ENCODE results near the gene APMAP.

Gene APMAP

GRCh38 chr20:24995741-24996448 is 3.3 kb upstream of the APMAP start:
- Histone ChIP-seq H3K4me3 (ENCODE audit: low read depth, low read length) (no peak overlapping the region), H3K27ac (ENCODE audit: extremely low read depth, low read depth, low read length) (no peak overlapping the region), H3K36me3 (ENCODE audit: control insufficient read depth in 2 of 2, insufficient read depth in 1 of 2, low read length in 2 of 2) (no peaks in the 10 kb centered on the region), H3K4me1 (ENCODE audit: control insufficient read depth, insufficient read depth, low read length) (no peaks in the 10 kb centered on the region), H3K9me3 (ENCODE audit: control insufficient read depth, insufficient read depth, low read depth, low read length) (no peaks in the 10 kb centered on the region)
- CTCF ChIA-PET: interaction anchor here (0.5 to 4.3 kb wide), 14 partner anchors 8 to 1118 kb away, joined by 3 to 70 read pairs (median 4); partner anchors contain the start of gene ENTPD6
- POLR2A ChIA-PET: no interaction called here
- TF ChIP-seq PRDM10 (tag by site-specific recombination; IDR thresholded peaks at IDR 0.05) (peak; percentile 94), ZNF426 (tag by site-specific recombination; IDR thresholded peaks at IDR 0.05) (no peak), GLIS1 (tag by site-specific recombination; IDR thresholded peaks at IDR 0.05) (peak; percentile 84), ZIC2 (tag by site-specific recombination; IDR thresholded peaks at IDR 0.05) (peak; percentile 96)

- H3K4me1 ChIP-seq (ENCODE audit: control insufficient read depth, insufficient read depth, low read length): no peaks in the 10 kb centered on the region; the same call in none of the 2 replicates
- ChIA-PET CTCF (interaction anchor here (0.6 to 4.3 kb wide), 27 partner anchors 9 to 544 kb away, joined by 3 to 70 read pairs (median 4); no protein-coding TSS in a partner anchor), POLR2A (no interaction called here)
- H3K36me3 ChIP-seq (ENCODE audit: control insufficient read depth in 2 of 2, insufficient read depth in 1 of 2, low read length in 2 of 2): no peaks in the 10 kb centered on the region
- H3K27ac ChIP-seq (ENCODE audit: extremely low read depth, low read depth, low read length): no peak overlapping the region
- H3K4me3 ChIP-seq (ENCODE audit: low read depth, low read length): no peak overlapping the region
- H3K9me3 ChIP-seq (ENCODE audit: control insufficient read depth, insufficient read depth, low read depth, low read length): no peaks in the 10 kb centered on the region
- TF ChIP-seq ZSCAN30 (tag by site-specific recombination; IDR thresholded peaks at IDR 0.05) (0 out of 2 replicates have a peak, but pooled peaks have one; percentile 9), ZNF362 (tag by site-specific recombination; IDR thresholded peaks at IDR 0.05) (peak; percentile 70; the same call in 1 of the 2 replicates), ZNF654 (tag by site-specific recombination; IDR thresholded peaks at IDR 0.05; ENCODE audit: low read depth) (peak; percentile 97), CTCF (tag by site-specific recombination; IDR thresholded peaks at IDR 0.05) (peak; percentile 88), TSHZ1 (tag by site-specific recombination; IDR thresholded peaks at IDR 0.05; ENCODE audit: borderline replicate concordance) (peak; percentile 28; the same call in 1 of the 2 replicates), ZXDB (tag by site-specific recombination; IDR thresholded peaks at IDR 0.05) (0 out of 2 replicates have a peak, but pooled peaks have one; percentile 28), ZNF837 (tag by site-specific recombination; IDR thresholded peaks at IDR 0.05) (no peak), MEIS1 (CRISPR knock-in tag; IDR thresholded peaks at IDR 0.05; ENCODE audit: borderline replicate concordance) (peak; percentile 65; the same call in 1 of the 2 replicates), PRDM10 (tag by site-specific recombination; IDR thresholded peaks at IDR 0.05) (peak; percentile 80), KLF17 (tag by site-specific recombination; IDR thresholded peaks at IDR 0.05) (0 out of 2 replicates have a peak, but pooled peaks have one; percentile 49), ZBTB8A (tag by site-specific recombination; IDR thresholded peaks at IDR 0.05) (no peak), TRIM28 (IDR thresholded peaks at IDR 0.05; ENCODE audit: borderline replicate concordance, low read length) (no peak)
Measured at GRCh38 chr20:24994470-24995368, 2.2 kb upstream of the APMAP start.

Measured in HEK293 (cell line).